Epidermal melanocyte (primary cell): ENCODE data around the gene SMIM14.
"Not testable (repeated sequence)": the region's sequence is repeated elsewhere in the genome, so short reads cannot be mapped to it uniquely, and the experiment has no call there.

ENCODE experiments used
- DNase-seq: peaks from one replicate; pipeline ENCODE4 v3.0.0; 2011; ENCODE audit warnings: low spot score; ENCODE audit not compliant: insufficient read length

SMIM14 gene

GRCh38 chr4:39533541-39533940 lies 105.1 kb downstream of the SMIM14 start:
- DNase-seq = no peak

GRCh38 chr4:39532237-39532636 lies 106.4 kb downstream of the SMIM14 start:
- not testable (repeated sequence) for DNase-seq

GRCh38 chr4:39530682-39531081 lies 108.0 kb downstream of the SMIM14 start:
- no peak for DNase-seq

- DNase-seq = no peak
Observed at GRCh38 chr4:39529534-39529933, 109.1 kb downstream of the SMIM14 start.

GRCh38 chr4:39528061-39528465 lies 110.6 kb downstream of the SMIM14 start:
- no peak for DNase-seq

- DNase-seq = peak; percentile 93
Observed at GRCh38 chr4:39527296-39528060, 111.2 kb downstream of the SMIM14 start, which contains the start of gene UGDH. TSS of gene UGDH (minus strand) at chr4:39527439. CDS start at chr4:39521512, 5,927 bp downstream.

GRCh38 chr4:39526765-39527295 lies 111.8 kb downstream of the SMIM14 start:
- peak; percentile 29 for DNase-seq

- DNase-seq = no peak
Observed at GRCh38 chr4:39525822-39526690, 112.6 kb downstream of the SMIM14 start.

GRCh38 chr4:39524161-39524957 lies 114.3 kb downstream of the SMIM14 start:
- no peak for DNase-seq

- no peak for DNase-seq
Observed at GRCh38 chr4:39522068-39522467, 116.6 kb downstream of the SMIM14 start.

- no peak for DNase-seq
Observed at GRCh38 chr4:39521253-39521919, 117.3 kb downstream of the SMIM14 start.

GRCh38 chr4:39518484-39518883 lies 120.2 kb downstream of the SMIM14 start:
- DNase-seq = no peak

- no peak for DNase-seq
Observed at GRCh38 chr4:39516407-39516966, 122.2 kb downstream of the SMIM14 start.

- not testable (repeated sequence) for DNase-seq
Observed at GRCh38 chr4:39515669-39516401, 122.8 kb downstream of the SMIM14 start.

GRCh38 chr4:39514888-39515401 lies 123.7 kb downstream of the SMIM14 start:
- DNase-seq = no peak

GRCh38 chr4:39514266-39514665 lies 124.4 kb downstream of the SMIM14 start:
- not testable (repeated sequence) for DNase-seq

- DNase-seq = no peak
Observed at GRCh38 chr4:39510348-39510929, 128.2 kb downstream of the SMIM14 start.

- no peak for DNase-seq
Observed at GRCh38 chr4:39505581-39505980, 133.1 kb downstream of the SMIM14 start.

GRCh38 chr4:39504538-39504937 lies 134.1 kb downstream of the SMIM14 start:
- DNase-seq = no peak
